ENCODE results near the gene COASY. TPM values are rescaled to one million over a fixed set of nuclear protein-coding genes. Genes with fewer than 3 reads are reported as not detected.

Gene COASY
- total RNA-seq, 4 donors from 2014 or later: 46.4 to 91.7 (median 57.6) TPM

DNA sequence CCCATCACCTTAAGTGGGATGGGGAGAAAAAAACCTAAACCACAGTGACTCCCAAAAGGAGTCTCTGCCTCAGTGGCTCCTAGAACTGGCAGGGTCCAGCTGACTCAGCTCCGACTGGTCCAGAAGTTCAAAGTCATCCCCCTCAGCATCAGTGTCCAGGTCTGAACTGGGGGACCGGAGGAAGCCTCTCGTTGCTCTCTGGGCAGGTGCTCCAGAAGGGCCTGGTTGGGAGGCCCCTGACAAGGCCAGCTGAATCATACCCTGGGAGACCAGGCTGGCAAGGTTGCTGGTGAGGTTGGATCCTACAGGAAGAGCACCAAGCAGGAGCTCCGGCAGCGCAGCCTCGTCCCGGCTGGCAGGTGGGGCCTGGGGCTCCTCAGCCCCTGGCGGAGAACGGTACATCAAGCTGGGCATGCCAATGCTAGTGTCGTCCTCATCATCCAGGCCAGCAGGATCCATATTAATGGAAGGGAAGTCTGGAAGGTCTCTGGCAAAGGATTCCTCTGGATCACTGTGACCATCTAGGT is 19.9 kb downstream of the COASY start:
- 88% methylated on average over 5 of the region's 10 CpGs; no CpG with 5 or more reads in 1 of the 2 donors for WGBS, 2 donors (ENCODE audit: low coverage in 1 of 2)
- intact Hi-C loops (cut with DNase I; ENCODE audit: low total_unique reads): loop anchor here (10.0 kb wide), 1 partner anchor 183 kb away; the partner anchor contains the start of gene RAMP2
- Histone ChIP-seq H3K27ac (no peak overlapping the region), H3K4me3 (no peak overlapping the region), H3K36me3 (peaks cover 0 to 38% (median 23%) of the 10 kb centered on the region in 4 donors), H3K9me3 (no peaks in the 10 kb centered on the region), H3K27me3 (no peaks in the 10 kb centered on the region), H3K4me1 (peaks cover 12 to 16% (median 14%) of the 10 kb centered on the region in 4 donors)
- in situ Hi-C loops (cut with MboI; ENCODE audit: low pct_ligation_motif_present in 1 of 4, low pct_unique_long_range_greater_than_20kb in 1 of 4, low sequenced_read_pairs in 3 of 4): loop anchor here in 3 of 4 donors (25.0 kb wide), 1 partner anchor 105 kb away; the partner anchor contains the start of genes CCR10 (in 3 of the 3), CNTNAP1 (in 3 of the 3) and PLEKHH3 (in 3 of the 3)
- TF ChIP-seq, protein P1, sequence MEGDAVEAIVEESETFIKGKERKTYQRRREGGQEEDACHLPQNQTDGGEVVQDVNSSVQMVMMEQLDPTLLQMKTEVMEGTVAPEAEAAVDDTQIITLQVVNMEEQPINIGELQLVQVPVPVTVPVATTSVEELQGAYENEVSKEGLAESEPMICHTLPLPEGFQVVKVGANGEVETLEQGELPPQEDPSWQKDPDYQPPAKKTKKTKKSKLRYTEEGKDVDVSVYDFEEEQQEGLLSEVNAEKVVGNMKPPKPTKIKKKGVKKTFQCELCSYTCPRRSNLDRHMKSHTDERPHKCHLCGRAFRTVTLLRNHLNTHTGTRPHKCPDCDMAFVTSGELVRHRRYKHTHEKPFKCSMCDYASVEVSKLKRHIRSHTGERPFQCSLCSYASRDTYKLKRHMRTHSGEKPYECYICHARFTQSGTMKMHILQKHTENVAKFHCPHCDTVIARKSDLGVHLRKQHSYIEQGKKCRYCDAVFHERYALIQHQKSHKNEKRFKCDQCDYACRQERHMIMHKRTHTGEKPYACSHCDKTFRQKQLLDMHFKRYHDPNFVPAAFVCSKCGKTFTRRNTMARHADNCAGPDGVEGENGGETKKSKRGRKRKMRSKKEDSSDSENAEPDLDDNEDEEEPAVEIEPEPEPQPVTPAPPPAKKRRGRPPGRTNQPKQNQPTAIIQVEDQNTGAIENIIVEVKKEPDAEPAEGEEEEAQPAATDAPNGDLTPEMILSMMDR (IDR thresholded peaks at IDR 0.05): no peak
- no peak for TF ChIP-seq POLR2AphosphoS5 (IDR thresholded peaks at IDR 0.05)
- TF ChIP-seq EP300 (IDR thresholded peaks at IDR 0.05; ENCODE audit: low read depth): no peak
- TF ChIP-seq POLR2A (IDR thresholded peaks at IDR 0.05): no peak
- DNase-seq: no peak

DNA sequence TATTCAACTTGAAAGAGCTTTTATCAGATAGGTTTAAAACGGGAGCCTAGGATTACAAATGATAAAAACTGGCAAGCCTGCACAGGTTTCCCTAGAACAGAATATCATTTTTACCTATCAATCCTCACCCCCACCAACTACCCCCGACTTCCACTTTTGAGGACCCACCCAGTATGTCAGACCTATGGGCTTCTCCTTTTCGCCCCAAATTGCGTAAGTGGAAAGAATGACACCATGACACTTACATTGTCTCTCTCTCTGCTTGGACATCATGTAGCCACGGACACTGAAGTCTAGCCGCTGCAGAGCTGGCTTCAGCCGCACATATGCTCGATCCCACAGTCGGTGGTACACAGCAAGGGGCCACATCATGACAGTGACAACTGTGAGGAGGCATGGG is 22.9 kb downstream of the COASY start:
- Histone ChIP-seq H3K27ac (no peak overlapping the region), H3K27me3 (no peaks in the 10 kb centered on the region), H3K9me3 (no peaks in the 10 kb centered on the region), H3K36me3 (peaks cover 0 to 61% (median 29%) of the 10 kb centered on the region in 4 donors), H3K4me1 (peaks cover 0 to 6% (median 0%) of the 10 kb centered on the region in 4 donors), H3K4me3 (no peak overlapping the region)
- intact Hi-C loops (cut with DNase I; ENCODE audit: low total_unique reads) (loop anchor here (10.0 kb wide), 1 partner anchor 180 kb away; the partner anchor contains the start of gene RAMP2), in situ Hi-C loops (cut with MboI; ENCODE audit: low pct_ligation_motif_present in 1 of 4, low pct_unique_long_range_greater_than_20kb in 1 of 4, low sequenced_read_pairs in 3 of 4) (loop anchor here in 3 of 4 donors (25.0 kb wide), 1 partner anchor 102 kb away; the partner anchor contains the start of genes CCR10 (in 3 of the 3), CNTNAP1 (in 3 of the 3) and PLEKHH3 (in 3 of the 3))
- WGBS, 2 donors (ENCODE audit: low coverage in 1 of 2): 74 to 89% methylated on average over 3 to 9 of the region's 9 CpGs
- DNase-seq: no peak
- TF ChIP-seq EP300 (IDR thresholded peaks at IDR 0.05; ENCODE audit: low read depth) (no peak), POLR2AphosphoS5 (IDR thresholded peaks at IDR 0.05) (no peak), POLR2A (IDR thresholded peaks at IDR 0.05) (no peak)
- TF ChIP-seq, protein P1 (IDR thresholded peaks at IDR 0.05): no peak

DNA sequence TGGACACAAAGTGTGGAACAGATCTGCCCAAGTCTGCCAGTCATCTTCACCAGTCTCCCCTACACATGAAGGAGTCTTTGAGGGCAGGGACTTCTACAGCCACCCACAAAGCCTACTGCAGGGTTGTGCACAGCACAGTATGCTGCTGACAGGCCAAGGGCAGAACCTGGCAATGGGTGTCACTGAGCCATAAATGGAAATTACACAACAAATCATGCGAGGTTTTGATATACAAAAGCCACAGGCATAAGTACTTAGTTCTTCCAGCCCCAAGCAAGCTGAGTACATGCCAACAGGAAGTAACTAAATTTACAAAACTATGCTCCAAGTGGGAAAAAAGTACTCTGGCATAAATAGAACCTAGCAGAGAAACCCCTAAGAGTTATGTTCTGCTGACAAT is 23.4 kb downstream of the COASY start:
- in situ Hi-C loops (cut with MboI; ENCODE audit: low pct_ligation_motif_present in 1 of 4, low pct_unique_long_range_greater_than_20kb in 1 of 4, low sequenced_read_pairs in 3 of 4): loop anchor here in 3 of 4 donors (25.0 kb wide), 1 partner anchor 102 kb away; the partner anchor contains the start of genes CCR10 (in 3 of the 3), CNTNAP1 (in 3 of the 3) and PLEKHH3 (in 3 of the 3)

More for the DNA sequence above, 23.4 kb downstream of the COASY start:
- 35% methylated on average over 1 of the region's 1 CpG; no CpG with 5 or more reads in 1 of the 2 donors for WGBS, 2 donors (ENCODE audit: low coverage in 1 of 2)
- Histone ChIP-seq H3K9me3 (no peaks in the 10 kb centered on the region), H3K4me3 (no peak overlapping the region), H3K27me3 (no peaks in the 10 kb centered on the region), H3K36me3 (peaks cover 0 to 65% (median 30%) of the 10 kb centered on the region in 4 donors), H3K27ac (no peak overlapping the region), H3K4me1 (peaks cover 0 to 6% (median 0%) of the 10 kb centered on the region in 4 donors)
- DNase-seq: no peak
- intact Hi-C loops (cut with DNase I; ENCODE audit: low total_unique reads): loop anchor here (10.0 kb wide), 1 partner anchor 179 kb away; the partner anchor contains the start of gene RAMP2
- no peak for TF ChIP-seq POLR2A (IDR thresholded peaks at IDR 0.05)
- no peak for TF ChIP-seq POLR2AphosphoS5 (IDR thresholded peaks at IDR 0.05)
- TF ChIP-seq EP300 (IDR thresholded peaks at IDR 0.05; ENCODE audit: low read depth): no peak
- TF ChIP-seq, protein P1 (IDR thresholded peaks at IDR 0.05): no peak

Data from transverse colon (tissue), 4 donors.